Fibroblast of skin of right quadriceps (primary cell): ENCODE measurements around the gene CENPM.

Experiments used
- DNase-seq: peaks from one replicate; pipeline ENCODE4 v3.0.0-alpha.2; 2013

The CENPM gene

GRCh38 chr22:41892721-41893120 lies 54.2 kb downstream of the CENPM start:
- DNase-seq, result no peak

- no peak for DNase-seq
Measured at GRCh38 chr22:41891407-41891806, 55.5 kb downstream of the CENPM start.
